ENCODE data around the gene KCTD15.

KCTD15 gene, protein sequence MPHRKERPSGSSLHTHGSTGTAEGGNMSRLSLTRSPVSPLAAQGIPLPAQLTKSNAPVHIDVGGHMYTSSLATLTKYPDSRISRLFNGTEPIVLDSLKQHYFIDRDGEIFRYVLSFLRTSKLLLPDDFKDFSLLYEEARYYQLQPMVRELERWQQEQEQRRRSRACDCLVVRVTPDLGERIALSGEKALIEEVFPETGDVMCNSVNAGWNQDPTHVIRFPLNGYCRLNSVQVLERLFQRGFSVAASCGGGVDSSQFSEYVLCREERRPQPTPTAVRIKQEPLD

GRCh38 chr19:33796164-33796875 is at the start of gene KCTD15:
Gene KCTD15, plus strand, starts transcription at chr19:33796870. Its CDS starts 3,585 bp downstream, at chr19:33800455.
- FAIRE-seq (no peak), DNase-seq (ENCODE audit: extremely low spot score, insufficient read length, low read depth) (no peak)

DNA sequence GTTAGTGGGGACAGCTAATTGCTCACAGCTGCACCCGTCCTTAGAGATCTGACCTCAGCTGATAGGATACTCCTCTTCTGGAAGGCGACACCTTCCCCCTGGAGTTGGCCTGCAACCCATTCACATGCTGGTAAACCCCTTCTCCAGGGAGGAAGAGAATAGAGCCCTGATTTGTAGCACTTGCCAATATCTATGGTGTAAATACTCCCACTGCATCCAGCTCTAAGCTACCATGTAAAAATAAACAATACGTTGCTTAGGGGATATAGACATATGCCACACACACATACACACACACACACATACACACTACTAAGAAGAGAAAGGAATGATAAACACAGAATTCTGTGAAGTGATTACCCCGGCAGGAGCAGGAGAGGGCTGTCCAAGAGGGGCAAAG is 49.4 kb upstream of the KCTD15 start:
- FAIRE-seq: no peak
- no peak for DNase-seq (ENCODE audit: extremely low spot score, insufficient read length, low read depth)

DNA sequence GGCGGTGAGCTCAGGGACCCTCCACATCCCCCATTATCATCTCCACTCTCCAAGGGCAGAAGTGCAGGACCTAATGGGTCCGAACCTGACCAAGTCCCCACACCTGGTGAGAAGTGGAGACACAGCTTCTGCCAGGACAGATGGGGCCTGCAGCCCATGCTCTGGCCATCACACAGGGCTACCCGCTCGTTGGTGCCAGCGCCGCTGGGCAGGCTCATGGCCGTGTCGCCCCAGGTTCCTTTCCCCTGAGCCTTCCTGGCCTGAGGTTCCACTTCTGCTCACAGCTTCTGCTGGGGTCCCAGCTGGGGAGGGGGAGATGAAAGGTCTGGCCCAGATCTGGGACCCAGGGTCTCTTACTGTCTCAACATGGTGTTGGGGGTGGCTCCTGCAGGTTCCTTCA is 48.4 kb upstream of the KCTD15 start:
- FAIRE-seq: no peak
- no peak for DNase-seq (ENCODE audit: extremely low spot score, insufficient read length, low read depth)

DNA sequence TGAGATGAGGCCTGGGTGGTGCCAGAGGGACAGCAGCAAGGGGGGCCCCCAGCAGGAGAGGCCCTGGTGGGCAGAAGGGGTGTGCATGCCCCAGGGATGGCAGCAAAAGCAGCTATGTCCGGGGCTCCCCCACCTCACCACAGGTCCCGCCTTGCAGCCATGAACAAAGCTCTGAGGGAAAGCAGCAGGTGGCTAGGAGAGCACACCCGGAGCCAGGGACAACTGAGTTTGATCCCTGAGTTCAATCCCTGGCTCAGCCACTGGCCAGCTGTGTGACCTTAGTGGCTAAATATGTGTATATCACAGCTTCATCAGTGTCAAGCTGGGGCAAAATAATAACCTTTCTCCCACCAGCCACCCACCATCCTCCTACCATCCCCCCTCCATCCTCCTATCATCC is 47.7 kb upstream of the KCTD15 start:
- no peak for DNase-seq (ENCODE audit: extremely low spot score, insufficient read length, low read depth)
- no peak for FAIRE-seq

DNA sequence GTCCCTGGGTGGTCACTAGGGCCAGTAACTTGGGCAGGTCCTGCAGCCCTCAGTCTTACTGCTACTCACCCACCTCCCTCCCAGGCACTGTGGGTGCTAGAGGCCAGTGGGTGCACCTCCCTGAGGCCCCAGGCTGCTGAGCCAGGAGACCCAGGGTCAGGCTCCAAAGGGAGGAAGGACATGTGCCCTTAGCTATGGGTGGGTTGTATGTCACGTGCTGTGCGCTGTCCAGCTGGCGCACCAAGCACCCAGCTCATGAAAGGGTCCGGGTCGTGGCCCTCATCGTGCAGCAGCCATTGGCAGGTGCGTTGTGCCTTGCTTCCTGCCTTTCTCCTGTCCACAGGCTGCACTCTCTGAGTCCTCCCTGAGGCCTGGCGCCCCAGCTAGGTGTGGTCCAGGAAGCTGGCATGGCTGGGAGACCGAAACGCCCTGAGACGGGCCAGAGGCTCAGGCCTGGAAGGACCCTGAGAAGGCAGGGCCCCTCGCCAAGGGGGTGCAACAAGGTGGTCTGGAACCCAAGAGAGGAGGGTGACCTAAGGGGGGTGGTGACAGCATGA is 47.0 kb upstream of the KCTD15 start:
- FAIRE-seq: no peak
- no peak for DNase-seq (ENCODE audit: extremely low spot score, insufficient read length, low read depth)

- no peak for FAIRE-seq
- DNase-seq (ENCODE audit: extremely low spot score, insufficient read length, low read depth): no peak
Measured at GRCh38 chr19:33750587-33751435, 45.9 kb upstream of the KCTD15 start.

DNA sequence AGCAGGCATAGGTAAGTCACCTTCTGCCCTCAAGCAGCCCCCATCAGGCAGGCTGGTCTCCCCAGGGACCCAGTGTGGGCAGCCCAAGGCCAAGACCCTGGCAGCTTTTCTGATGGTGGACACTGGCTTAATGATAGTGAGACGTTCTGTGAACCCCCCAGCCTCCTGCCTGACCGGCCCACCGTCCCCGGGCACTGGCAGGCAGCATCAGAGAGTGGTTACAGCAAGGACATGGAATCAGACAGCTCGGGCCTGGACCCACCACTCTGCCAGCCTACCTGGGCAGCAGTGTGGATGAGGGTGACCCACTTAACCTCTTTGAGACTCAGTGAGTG is 45.3 kb upstream of the KCTD15 start:
- no peak for FAIRE-seq
- DNase-seq (ENCODE audit: extremely low spot score, insufficient read length, low read depth): no peak

GRCh38 chr19:33752018-33752800 is 44.5 kb upstream of the KCTD15 start:
- DNase-seq (ENCODE audit: extremely low spot score, insufficient read length, low read depth) (no peak), FAIRE-seq (no peak)

GRCh38 chr19:33752945-33753344 is 43.7 kb upstream of the KCTD15 start:
- FAIRE-seq: no peak
- no peak for DNase-seq (ENCODE audit: extremely low spot score, insufficient read length, low read depth)

- no peak for DNase-seq (ENCODE audit: extremely low spot score, insufficient read length, low read depth)
- FAIRE-seq: no peak
Measured at GRCh38 chr19:33754361-33754760, 42.3 kb upstream of the KCTD15 start.

DNA sequence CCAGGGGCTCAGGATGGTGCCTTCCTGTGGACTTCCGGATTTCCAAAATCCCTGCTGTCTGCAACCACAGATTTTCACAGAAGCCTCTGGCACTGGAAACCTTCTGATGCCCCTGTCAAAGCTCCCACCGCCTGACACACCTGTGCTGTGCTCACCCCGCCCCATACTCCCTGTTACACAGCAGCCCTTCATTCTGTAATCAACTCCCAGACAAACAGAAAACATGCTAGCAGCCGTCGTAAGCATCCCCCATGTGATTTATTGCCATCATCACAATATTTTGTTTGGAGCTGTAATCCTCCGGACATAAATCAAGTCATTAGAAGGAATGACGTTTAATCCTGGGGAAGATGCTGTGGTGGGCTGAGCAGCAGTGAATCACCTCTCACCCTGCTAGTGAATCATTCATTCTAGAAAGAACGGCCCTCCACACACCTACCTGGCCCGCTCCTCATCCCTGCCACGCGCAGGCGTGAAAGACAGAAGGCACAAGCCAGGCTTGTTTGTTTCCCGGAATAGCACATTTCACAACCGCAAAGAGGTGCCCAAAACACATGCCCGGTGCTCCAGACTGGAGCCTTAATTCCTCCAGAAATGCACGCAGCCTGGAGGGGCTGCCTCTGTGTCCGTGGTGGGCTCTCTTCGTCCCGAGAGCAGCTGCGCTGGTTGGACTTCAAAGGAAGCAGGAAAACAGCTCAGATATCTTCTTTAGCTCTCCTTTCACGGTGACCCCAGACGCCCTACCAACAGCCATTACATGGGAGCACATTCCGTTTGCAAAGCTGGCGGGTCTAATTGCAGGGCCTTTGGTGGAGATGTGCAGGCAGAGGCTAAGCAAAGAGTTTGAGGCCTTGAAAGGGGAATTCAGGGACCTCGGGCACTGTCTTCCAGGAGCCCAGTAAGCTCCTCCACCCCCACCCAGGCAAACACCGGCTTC is 41.3 kb upstream of the KCTD15 start:
- FAIRE-seq (no peak), DNase-seq (ENCODE audit: extremely low spot score, insufficient read length, low read depth) (no peak)

DNA sequence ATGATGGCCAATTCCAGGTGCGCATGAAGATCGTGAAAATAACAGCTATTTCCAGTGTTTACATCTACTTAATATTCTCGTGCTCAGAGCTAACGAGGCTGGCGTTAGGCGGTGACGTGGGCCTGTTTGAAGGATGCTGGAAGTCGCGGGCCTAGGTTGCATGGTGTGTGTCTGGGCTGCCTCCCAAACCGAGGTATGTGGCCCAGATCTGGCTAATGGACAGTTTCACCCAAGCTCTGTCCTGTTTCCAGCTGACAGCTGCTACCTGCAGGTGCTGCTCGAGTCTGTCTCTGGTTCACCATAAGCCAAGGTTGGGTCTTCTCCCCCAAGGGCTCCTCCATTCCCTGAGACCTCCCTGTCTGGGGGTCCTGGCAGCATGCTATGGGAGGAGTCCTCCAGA is 40.5 kb upstream of the KCTD15 start:
- no peak for FAIRE-seq
- DNase-seq (ENCODE audit: extremely low spot score, insufficient read length, low read depth): no peak

GRCh38 chr19:33758541-33759013 is 38.1 kb upstream of the KCTD15 start:
- FAIRE-seq (no peak), DNase-seq (ENCODE audit: extremely low spot score, insufficient read length, low read depth) (no peak)

DNA sequence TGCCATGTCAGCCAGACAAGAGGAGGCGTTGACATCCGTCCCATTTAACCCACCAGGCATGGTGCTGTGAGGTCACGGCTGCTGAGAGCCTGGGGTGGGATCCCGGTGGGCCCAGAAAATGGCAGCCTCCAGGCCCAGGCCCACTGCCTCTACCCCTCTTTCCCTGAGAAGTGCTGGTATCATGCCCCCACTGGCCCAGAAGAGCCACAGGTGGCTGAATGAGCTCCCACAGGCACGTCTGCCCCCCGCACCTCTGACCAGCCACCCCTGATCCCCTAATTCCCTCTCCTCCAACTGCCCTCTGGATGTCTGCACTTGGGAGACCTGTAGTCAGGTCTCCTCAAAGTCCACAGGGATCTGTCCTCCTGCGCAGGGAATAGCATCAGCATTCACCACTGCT is 37.3 kb upstream of the KCTD15 start:
- FAIRE-seq: no peak
- no peak for DNase-seq (ENCODE audit: extremely low spot score, insufficient read length, low read depth)

- FAIRE-seq: no peak
Measured at GRCh38 chr19:33763633-33764371, 32.9 kb upstream of the KCTD15 start.

DNA sequence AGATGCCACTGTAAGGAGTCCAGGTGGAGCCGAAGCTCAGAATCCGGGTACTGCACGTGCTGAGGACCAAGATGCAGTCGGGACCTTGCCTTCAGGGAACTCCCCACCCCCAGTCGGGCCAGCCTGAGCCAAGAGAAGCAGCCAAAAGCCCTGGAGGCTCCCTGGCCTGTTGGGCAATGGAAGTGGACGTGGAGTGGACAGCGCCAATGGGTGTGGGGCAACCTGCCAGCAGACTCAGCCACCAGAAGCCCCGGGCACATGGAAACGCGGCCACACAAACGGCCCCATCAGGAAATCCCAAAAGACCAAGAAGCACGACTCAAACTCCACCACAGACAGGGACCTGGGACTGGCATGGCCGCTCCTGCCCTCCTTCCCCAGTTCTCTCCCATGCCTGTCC is 30.0 kb upstream of the KCTD15 start:
- no peak for FAIRE-seq

More at GRCh38 chr19:33763633-33764371, 32.9 kb upstream of the KCTD15 start:
- DNase-seq (ENCODE audit: extremely low spot score, insufficient read length, low read depth): no peak

DNA sequence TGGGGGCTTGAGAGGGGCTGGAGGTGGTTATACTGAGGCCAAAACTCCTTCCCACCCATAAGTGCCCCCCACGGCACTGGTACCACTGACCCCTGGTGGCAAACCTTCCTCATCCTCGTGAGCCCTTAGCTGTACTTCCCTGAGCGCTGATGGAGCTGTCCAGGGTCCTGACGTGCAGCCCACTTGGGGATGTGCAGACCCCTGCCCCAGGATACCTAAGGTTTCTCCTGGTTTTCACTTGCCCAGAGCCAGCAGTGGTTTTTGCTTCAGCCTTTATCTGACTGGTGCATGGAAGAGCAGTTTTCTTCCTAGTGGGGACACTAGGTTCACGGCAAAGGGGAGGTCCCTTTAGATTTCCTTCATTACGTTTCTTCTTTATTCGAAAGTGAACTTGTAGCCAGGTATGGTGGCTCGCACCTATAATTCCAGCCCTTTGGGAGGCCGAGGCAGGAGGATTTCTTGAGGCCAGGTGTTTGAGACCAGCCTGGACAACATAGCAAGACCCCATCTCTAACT is 28.7 kb upstream of the KCTD15 start:
- FAIRE-seq (no peak), DNase-seq (ENCODE audit: extremely low spot score, insufficient read length, low read depth) (no peak)

More for the DNA sequence above, 30.0 kb upstream of the KCTD15 start:
- no peak for DNase-seq (ENCODE audit: extremely low spot score, insufficient read length, low read depth)

DNA sequence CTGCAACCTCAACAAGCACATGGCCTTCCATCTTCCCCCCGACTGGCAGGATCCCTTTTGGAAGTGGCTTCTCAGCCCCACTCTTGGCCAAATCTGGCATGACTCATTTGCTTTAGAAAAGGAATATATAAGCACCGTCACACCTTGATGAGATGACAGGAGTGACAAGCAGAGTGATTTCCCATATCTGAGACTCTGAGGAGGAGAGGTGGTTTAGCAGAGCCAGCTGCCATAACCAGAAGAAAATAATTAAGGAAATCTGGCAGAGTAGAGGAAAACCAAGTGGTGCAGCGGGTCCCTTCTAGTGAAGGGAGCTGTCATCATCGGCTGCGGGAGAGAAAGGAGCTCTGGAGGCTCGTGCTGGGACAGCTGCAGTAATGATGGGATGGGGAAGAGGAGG is 27.5 kb upstream of the KCTD15 start:
- no peak for DNase-seq (ENCODE audit: extremely low spot score, insufficient read length, low read depth)
- no peak for FAIRE-seq

Data from GM18507 (cell line).